Breast epithelium (tissue), 4 donors: ENCODE data around the gene PGRMC2. TPM values are rescaled to one million over a fixed set of nuclear protein-coding genes. Genes with fewer than 3 reads are reported as not detected.

Source experiments
- DNase-seq, 2 donors: peaks; one replicate each; pipeline ENCODE4 v3.0.0-alpha.2; 2019; ENCODE audit warnings: low spot score in 2 of 2
- H3K27ac ChIP-seq, 2 donors: fragments of 200-600 bp; sonication (generic) in 1 of 2; one replicate each; pipeline ENCODE4 v1.5.1; 2016 to 2019; ENCODE audit warnings: mild to moderate bottlenecking in 1 of 2
- H3K27me3 ChIP-seq, 2 donors: fragments of 200-600 bp; sonication (generic) in 1 of 2; one replicate each; pipeline versions ENCODE4 v1.5.1 to v1.6.0; 2017 to 2019; ENCODE audit warnings: control low read depth in 1 of 2, mild to moderate bottlenecking in 1 of 2
- H3K36me3 ChIP-seq: fragments of 200-600 bp; one replicate; pipeline ENCODE4 v1.5.1; 2019
- H3K4me1 ChIP-seq, 2 donors: fragments of 200-600 bp; sonication (generic); one replicate each; pipeline ENCODE4 v1.5.1; 2016 to 2019; ENCODE audit warnings: control low read depth in 1 of 2
- H3K4me3 ChIP-seq, 3 donors: fragments of 200-600 bp; sonication (generic); 1 replicate in 2 of 3; 2 replicates in 1 of 3; pipeline ENCODE4 v1.5.1; 2016 to 2019; ENCODE audit warnings: mild to moderate bottlenecking in 3 of 3, moderate library complexity in 2 of 3
- H3K9me3 ChIP-seq, 2 donors: fragments of 200-600 bp; sonication (generic) in 1 of 2; one replicate each; pipeline ENCODE4 v1.5.1; 2016 to 2019; ENCODE audit warnings: control low read depth in 1 of 2
- POLR2A ChIP-seq: fragments of 450-650 bp; IDR thresholded peaks from one replicate; pipeline ENCODE4 v1.6.1; 2016; ENCODE audit warnings: antibody characterized with exemption, mild to moderate bottlenecking, moderate library complexity
- POLR2AphosphoS5 ChIP-seq, 3 donors: sonication (generic); formaldehyde crosslinking; IDR thresholded peaks; one replicate each; pipeline ENCODE4 v1.6.1; 2017; ENCODE audit warnings: antibody characterized with exemption in 3 of 3
- intact Hi-C: fragments of 100-400 bp; cut with DNase I; formaldehyde crosslinking; loops from one replicate; pipeline ENCODE4 v1.15.1; 2023; ENCODE audit warnings: low total_unique reads
- total RNA-seq, 3 donors: library from RNA; depleted of rRNA; stranded (reverse); fragments of >200 nt; gene quantifications; one replicate each; pipeline ENCODE4 v1.1.0, GENCODE V29; 2016
- TF ChIP-seq, protein P1 (sequence below), 3 donors: fragments of 450-650 bp; IDR thresholded peaks; one replicate each; pipeline ENCODE4 v1.5.1; 2016 to 2017; ENCODE audit warnings: antibody characterized with exemption in 3 of 3, mild to moderate bottlenecking in 3 of 3, moderate library complexity in 3 of 3

The PGRMC2 gene
- total RNA-seq, 3 donors from 2014 or later: 34.7 to 51.2 (median 47.5) TPM

DNA sequence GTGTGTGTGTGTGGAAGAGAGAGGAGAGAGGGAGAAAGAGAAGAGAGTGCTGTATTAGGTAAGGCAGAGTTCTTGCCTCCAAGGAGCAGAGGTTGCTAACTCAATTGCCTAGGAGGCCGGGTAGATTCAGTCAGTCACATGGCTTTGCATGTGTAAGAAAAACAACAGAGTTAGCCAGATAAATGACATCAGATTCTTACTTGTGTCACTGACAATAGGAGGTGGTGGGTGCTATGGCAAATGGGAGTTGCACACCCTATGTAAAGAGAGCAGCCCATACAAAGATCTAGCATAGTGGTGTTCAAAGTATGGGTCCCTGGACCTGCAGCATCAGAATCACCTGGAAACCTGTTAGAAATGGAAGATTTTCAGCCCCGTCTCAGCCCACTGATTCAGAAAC lies 14.4 kb upstream of the PGRMC2 start:
- Histone ChIP-seq H3K4me1 (no peaks in the 10 kb centered on the region), H3K27ac (no peak overlapping the region), H3K36me3 (no peaks in the 10 kb centered on the region), H3K9me3 (no peaks in the 10 kb centered on the region), H3K27me3 (no peaks in the 10 kb centered on the region), H3K4me3 (no peak overlapping the region)
- intact Hi-C loops: no loop called here
- DNase-seq: no peak
- TF ChIP-seq POLR2AphosphoS5 (IDR thresholded peaks at IDR 0.05): no peak

- DNase-seq: no peak
- Histone ChIP-seq H3K4me1 (no peaks in the 10 kb centered on the region), H3K27me3 (no peaks in the 10 kb centered on the region), H3K27ac (no peak overlapping the region), H3K36me3 (no peaks in the 10 kb centered on the region), H3K9me3 (no peaks in the 10 kb centered on the region), H3K4me3 (no peak overlapping the region)
- intact Hi-C loops: no loop called here
- TF ChIP-seq POLR2AphosphoS5 (IDR thresholded peaks at IDR 0.05) (no peak), POLR2A (no peak)
- TF ChIP-seq, protein P1, sequence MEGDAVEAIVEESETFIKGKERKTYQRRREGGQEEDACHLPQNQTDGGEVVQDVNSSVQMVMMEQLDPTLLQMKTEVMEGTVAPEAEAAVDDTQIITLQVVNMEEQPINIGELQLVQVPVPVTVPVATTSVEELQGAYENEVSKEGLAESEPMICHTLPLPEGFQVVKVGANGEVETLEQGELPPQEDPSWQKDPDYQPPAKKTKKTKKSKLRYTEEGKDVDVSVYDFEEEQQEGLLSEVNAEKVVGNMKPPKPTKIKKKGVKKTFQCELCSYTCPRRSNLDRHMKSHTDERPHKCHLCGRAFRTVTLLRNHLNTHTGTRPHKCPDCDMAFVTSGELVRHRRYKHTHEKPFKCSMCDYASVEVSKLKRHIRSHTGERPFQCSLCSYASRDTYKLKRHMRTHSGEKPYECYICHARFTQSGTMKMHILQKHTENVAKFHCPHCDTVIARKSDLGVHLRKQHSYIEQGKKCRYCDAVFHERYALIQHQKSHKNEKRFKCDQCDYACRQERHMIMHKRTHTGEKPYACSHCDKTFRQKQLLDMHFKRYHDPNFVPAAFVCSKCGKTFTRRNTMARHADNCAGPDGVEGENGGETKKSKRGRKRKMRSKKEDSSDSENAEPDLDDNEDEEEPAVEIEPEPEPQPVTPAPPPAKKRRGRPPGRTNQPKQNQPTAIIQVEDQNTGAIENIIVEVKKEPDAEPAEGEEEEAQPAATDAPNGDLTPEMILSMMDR (IDR thresholded peaks at IDR 0.05): no peak
These were observed 12.2 kb upstream of the PGRMC2 start for GRCh38 chr4:128299848-128300247.

DNA sequence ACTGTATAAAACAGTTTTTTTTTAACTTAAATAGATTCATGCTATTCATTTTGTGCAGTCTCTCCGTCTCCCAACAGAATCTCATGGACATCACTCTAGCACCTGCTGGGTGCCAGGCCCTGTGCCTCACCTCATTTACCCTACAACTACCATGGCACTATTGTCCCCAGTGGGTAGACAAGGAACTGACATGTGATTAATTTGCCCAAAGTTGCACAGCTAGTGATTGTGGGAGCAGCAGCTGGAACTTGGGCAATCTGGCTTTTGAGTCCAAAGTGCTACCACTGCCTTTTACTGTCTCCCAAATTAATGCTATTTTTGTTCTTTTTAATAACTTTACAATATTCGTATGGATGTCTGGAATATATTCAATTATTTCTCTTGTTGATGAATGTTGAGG lies 11.2 kb upstream of the PGRMC2 start:
- Histone ChIP-seq H3K27ac (no peak overlapping the region), H3K36me3 (no peaks in the 10 kb centered on the region), H3K4me3 (no peak overlapping the region), H3K27me3 (no peaks in the 10 kb centered on the region), H3K9me3 (no peaks in the 10 kb centered on the region), H3K4me1 (no peaks in the 10 kb centered on the region)
- intact Hi-C loops: no loop called here
- no peak for DNase-seq
- TF ChIP-seq POLR2A (no peak), POLR2AphosphoS5 (IDR thresholded peaks at IDR 0.05) (no peak)
- TF ChIP-seq, protein P1 (IDR thresholded peaks at IDR 0.05): no peak

GRCh38 chr4:128298146-128298758 lies 10.6 kb upstream of the PGRMC2 start:
- intact Hi-C loops: no loop called here

DNA sequence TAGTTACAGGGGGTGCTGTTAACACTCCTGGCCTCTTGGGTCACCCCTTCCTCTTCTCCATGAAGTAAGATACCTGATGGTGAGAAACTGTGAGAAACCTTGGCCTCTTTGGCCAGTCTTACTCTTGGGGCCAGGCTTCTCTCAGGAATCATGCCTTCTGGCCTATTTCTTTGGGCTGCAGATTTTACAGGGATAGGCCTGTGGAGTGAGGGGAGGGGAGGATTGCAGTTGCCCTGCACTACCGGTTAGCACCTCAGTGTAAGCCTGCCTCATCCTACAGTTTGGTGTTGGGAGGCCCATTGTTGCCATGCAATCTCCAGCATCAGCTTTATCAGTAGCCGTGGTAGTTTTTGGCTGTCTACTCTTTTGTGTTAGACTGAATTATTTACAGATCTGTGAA lies 7.6 kb upstream of the PGRMC2 start:
- Histone ChIP-seq H3K27me3 (no peaks in the 10 kb centered on the region), H3K27ac (no peak overlapping the region), H3K9me3 (no peaks in the 10 kb centered on the region), H3K4me3 (no peak overlapping the region), H3K36me3 (no peaks in the 10 kb centered on the region), H3K4me1 (no peaks in the 10 kb centered on the region)
- intact Hi-C loops: no loop called here
- DNase-seq: no peak
- TF ChIP-seq POLR2AphosphoS5 (IDR thresholded peaks at IDR 0.05) (no peak), POLR2A (no peak)
- TF ChIP-seq, protein P1 (IDR thresholded peaks at IDR 0.05): no peak

More at GRCh38 chr4:128298146-128298758, 10.6 kb upstream of the PGRMC2 start:
- H3K4me1 ChIP-seq: no peaks in the 10 kb centered on the region
- H3K27ac ChIP-seq: no peak overlapping the region
- DNase-seq: no peak
- no peak overlapping the region for H3K4me3 ChIP-seq
- H3K36me3 ChIP-seq: no peaks in the 10 kb centered on the region
- H3K9me3 ChIP-seq: no peaks in the 10 kb centered on the region
- H3K27me3 ChIP-seq: no peaks in the 10 kb centered on the region
- TF ChIP-seq, protein P1 (IDR thresholded peaks at IDR 0.05): no peak

DNA sequence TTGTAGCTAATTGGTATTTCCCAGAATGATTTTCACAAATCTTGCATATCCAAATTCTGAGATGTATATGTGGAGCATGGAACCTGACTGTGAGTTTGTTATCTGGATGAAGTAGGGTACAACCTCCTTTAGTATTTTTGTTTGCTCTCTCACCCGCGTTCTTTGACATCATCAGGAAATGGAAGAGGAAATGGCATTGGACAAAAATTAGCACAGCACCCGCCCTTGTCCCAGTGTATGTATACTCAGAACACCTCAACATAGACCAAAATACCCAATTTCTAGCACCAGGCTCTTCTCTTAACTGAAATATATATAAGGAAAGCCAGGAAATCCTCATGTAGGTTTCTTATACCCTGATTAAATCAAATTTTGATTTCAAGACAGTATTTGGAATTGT lies 6.9 kb upstream of the PGRMC2 start:
- Histone ChIP-seq H3K27ac (no peak overlapping the region), H3K9me3 (no peaks in the 10 kb centered on the region), H3K36me3 (no peaks in the 10 kb centered on the region), H3K4me3 (no peak overlapping the region), H3K27me3 (no peaks in the 10 kb centered on the region), H3K4me1 (no peaks in the 10 kb centered on the region)
- TF ChIP-seq POLR2A (no peak), POLR2AphosphoS5 (IDR thresholded peaks at IDR 0.05) (no peak)
- TF ChIP-seq, protein P1 (IDR thresholded peaks at IDR 0.05): no peak
- DNase-seq: no peak
- intact Hi-C loops: no loop called here
